HG02759 (cell line): Measurements from ENCODE around the gene DEFB121.
"Not testable (repeated sequence)": the region's sequence is repeated elsewhere in the genome, so short reads cannot be mapped to it uniquely, and the experiment has no call there.

Experiments
- ATAC-seq: cut with Tn5 transposase; IDR thresholded peaks from one replicate; pipeline ENCODE4 v1.9.1; 2021; ENCODE audit warnings: mild to moderate bottlenecking, moderate library complexity; ENCODE audit not compliant: unreplicated experiment

The DEFB121 gene, protein sequence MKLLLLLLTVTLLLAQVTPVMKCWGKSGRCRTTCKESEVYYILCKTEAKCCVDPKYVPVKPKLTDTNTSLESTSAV

DNA sequence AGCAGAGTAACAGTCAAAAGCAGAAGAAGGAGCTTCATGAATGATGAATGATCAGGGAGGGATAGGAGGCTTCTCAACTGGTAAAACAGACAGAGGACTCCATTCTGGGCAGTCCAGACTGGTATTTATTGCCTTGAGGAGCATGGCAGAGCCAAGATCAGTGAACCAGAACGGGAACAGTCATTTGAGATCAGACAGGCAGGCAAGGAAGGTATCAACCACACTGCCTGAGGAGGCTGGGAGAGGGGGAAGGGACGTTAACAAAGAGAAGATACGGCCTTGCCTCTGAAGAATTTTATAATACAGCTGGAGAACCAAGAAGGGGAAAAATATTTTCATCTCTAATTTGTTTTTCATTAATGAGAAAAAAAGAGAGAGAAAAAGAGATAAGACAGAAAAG lies at the start of gene DEFB121:
TSS of gene DEFB121 (minus strand) at position 101 of the 400 bp plus-strand sequence. CDS start at position 38, 63 bp downstream.
- no peak for ATAC-seq

DNA sequence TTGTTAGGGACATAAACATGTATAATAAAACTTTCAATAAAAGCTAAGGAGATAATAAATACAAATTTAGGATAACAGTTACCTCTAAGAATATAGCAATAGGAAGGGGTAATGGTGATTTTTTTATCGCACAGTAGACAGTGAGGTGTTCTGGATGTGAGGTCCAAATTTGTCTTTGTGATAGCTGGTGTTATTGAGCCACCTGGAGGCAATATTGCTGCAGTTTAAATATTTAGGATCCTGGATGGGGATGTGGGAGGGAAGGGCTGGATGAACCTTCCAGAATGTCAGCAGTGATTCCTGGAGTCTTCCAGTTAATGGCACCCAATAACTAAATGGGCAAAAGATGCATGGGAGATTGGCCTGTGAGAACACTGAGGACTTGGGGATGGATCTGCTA lies 48.3 kb upstream of the DEFB121 start:
- no peak for ATAC-seq

GRCh38 chr20:31452575-31452974 lies 46.6 kb upstream of the DEFB121 start:
- no peak for ATAC-seq

DNA sequence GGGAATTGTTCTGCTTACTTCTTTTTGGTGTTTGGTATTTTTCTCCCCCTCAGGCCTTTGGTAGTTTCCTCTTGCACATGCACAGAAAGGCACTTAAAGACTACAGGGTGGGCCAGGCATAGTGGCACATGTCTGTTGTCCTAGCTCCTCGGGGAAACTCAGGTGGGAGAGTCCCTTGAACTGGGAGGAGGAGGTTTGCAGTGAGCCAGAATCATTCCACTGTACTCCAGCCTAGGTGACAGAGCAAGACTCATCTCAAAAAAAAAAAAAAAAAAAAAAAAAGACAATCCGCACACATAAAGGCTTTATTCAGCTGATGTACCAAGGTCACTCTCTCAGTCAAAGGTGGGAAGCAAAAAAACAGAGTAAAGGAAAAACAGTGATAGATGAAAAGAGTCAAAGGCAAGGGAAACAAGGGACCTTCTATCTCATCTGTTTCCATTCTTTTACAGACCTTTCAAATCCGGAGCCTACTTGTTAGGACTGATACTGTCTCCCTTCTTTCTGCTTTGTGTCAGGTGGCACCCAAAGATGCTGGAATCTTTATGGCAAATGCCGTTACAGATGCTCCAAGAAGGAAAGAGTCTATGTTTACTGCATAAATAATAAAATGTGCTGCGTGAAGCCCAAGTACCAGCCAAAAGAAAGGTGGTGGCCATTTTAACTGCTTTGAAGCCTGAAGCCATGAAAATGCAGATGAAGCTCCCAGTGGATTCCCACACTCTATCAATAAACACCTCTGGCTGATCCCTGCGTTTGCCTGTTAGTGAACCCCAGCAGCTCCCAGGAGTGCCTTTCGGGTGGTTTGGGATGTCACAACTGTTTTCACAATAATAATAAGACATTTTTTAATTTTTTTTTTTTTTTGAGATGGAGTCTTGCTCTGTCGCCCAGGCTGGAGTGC lies 43.7 kb upstream of the DEFB121 start:
- no peak for ATAC-seq

- ATAC-seq: no peak
Observed at GRCh38 chr20:31446084-31446819, 40.2 kb upstream of the DEFB121 start.

DNA sequence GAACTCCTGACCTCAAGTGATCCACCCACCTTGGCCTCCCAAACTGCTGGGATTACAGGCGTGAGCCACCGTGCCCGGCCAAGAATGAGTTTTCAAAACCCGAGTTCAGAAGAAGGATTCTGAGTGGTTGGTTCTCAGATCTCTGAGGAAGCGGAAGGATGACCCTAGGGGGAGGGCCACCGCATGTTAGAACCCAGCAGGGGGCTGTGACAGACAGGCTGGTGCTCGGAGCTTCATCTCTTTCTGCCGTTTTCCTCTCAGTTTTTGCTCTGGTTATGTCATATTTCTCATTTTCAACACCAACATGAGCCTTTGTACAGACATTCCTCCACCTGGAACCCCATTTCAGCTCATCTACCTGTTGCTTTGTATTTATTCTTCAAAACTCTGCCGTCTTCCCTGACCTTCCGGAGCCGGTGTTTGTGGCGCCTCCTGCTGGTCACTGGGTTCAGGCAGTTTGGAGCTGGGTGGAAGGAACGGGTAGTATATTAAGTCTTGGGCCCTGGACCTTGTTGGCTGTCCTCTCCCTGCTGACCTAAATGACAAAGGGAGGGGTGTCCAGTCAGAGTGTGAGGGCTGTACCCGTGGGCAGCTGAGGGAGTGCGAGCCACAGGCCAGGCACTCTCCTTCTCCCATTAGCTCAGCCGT lies 34.1 kb upstream of the DEFB121 start, which contains the start of gene DEFB123:
TSS of gene DEFB123 (plus strand) at position 621 of the 648 bp plus-strand sequence. CDS start 67 bp downstream, outside the sequence.
- ATAC-seq: no peak

- ATAC-seq: no peak
Observed at GRCh38 chr20:31430568-31431115, 24.6 kb upstream of the DEFB121 start.

GRCh38 chr20:31427576-31427975 lies 21.6 kb upstream of the DEFB121 start:
- not testable (repeated sequence) for ATAC-seq

- not testable (repeated sequence) for ATAC-seq
Observed at GRCh38 chr20:31426891-31427551, 21.0 kb upstream of the DEFB121 start.

DNA sequence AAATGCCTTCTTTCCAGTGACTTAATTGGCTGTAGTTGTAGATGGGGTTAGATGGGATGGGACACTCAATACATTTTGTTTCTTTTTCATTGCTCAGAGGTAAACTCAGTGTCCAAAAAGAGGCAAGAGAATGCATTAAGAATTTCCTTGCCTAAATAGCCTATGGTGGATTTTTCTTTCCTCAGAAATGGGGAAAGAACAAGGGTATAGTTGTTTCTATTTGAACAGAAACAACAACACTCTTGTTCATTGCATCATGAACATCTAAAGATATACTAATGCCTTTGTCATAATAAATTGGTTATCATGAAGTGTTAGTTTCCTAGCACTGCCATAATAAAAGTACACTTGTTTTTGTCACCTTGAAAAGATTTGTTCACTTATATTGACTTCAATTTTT lies 19.8 kb upstream of the DEFB121 start:
- no peak for ATAC-seq

DNA sequence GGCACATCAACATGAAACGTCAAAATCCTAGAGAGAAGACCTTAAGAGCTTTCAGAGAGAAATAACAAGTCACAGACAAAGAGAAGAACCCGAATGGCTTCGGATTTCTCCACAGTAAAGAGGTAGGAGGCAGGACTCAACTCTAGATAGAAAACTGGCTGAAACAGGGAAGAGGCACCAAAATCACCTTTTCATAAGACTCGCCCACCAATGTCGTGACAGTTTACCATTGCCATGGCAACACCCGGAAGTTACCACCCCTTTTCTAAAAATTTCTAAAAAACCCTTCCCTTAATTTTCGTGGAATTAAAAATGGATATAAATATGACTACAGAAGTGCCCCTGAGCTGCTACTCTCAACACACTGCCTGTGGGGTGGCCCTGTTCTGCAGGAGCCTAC lies 12.3 kb upstream of the DEFB121 start:
- ATAC-seq: no peak

DNA sequence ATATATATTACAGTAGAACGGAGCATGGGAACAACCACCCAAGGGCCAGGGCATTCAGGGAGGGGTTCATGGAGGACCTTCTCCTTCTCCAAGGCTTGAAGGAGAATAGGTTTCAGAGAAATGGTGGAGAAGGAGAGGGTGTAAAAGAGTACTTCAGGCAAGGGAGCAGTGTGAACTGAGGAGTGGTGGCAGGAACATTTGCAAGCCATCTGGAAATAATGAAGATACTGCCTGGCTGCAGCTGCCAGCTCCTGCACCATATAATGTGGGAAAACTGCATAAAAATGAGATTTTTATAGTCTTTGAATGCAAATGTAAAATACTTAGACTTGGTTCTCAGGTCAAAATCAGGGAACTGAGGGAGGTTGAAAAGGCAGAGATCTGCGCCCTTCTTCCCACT lies 9.6 kb upstream of the DEFB121 start:
- no peak for ATAC-seq

- no peak for ATAC-seq
Observed at GRCh38 chr20:31414381-31414780, 8.4 kb upstream of the DEFB121 start.

- no peak for ATAC-seq
Observed at GRCh38 chr20:31410011-31410410, 4.0 kb upstream of the DEFB121 start.

- ATAC-seq: no peak
Observed at GRCh38 chr20:31403886-31404285, 2.1 kb downstream of the DEFB121 start.

DNA sequence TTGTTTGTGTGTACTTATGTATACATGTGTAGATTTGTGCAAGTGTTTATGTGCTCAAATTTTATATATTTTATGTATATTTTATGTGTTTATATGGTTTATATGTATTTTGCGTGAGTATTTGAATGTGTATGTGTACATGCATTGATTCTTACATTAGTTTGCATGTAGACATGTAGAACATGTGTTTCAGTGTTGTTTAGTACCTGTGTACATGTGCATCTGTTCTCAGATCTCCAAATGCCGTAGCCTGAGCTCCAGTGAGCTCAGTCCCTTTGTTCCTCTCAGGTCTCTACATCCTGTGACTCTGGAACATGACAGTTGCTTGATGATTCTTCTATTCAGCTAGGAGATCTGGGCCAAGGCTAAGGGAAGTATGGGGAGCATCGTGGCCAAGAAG lies 11.1 kb downstream of the DEFB121 start:
- ATAC-seq: no peak

DNA sequence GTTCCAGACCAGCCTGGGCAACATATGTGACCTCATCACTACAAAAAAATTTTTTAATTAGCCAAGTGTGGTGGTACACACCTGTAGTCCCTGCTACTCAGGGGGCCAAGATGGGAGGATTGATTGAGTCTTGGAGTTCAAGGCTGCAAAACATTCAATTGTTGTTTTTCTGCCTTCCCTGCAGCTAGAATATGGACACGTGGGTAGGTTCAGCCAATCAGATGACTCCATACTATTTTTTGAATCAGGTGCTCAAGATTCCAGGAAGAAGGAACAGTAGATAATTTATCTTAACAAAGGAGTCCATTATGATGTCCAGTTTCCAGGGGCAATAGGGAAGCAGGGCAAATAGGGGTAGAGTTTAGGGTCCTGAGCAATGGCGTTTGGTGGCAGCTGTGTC lies 13.2 kb downstream of the DEFB121 start:
- ATAC-seq: no peak

DNA sequence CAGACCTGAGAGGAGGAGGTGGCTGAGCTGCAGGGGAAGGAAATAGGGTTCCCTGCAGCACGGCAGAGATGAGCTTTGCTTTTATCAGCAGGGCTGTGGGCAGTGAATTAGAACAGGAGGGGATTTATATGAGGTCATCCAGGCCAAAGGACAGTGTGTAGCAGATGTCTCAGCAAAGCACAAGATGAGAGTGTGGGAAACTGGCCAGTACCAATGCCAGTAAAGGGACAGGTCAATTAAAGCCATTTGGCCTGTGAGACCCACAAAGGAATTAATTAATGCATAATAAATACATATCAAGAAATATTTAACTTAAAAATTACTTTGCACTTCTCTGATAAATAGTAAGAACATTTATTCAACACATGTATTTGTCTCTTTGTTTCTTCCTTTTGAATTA lies 15.5 kb downstream of the DEFB121 start, which contains the start of gene DEFB119:
TSS of gene DEFB119 (minus strand) at position 101 of the 400 bp plus-strand sequence. CDS start 107 bp downstream, outside the sequence.
- no peak for ATAC-seq

DNA sequence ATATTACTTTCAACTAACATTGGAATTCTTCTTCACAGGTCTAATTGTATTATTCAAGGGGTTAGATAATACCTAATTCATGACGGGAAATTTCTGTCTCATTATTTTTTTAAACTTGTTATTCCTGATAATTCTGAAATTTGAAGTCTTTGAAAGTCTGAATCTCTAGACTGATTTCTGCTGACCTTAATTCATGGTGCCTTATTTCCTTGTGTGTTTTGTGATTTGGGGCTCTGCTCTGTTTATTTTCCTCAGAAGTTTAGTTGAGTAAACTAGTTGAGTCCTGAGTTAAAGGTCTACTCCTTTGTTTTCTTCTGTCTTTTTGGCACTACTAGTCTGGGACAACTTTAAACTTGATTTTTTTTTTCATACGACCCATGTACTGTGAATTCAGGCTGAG lies 31.7 kb downstream of the DEFB121 start:
- no peak for ATAC-seq

DNA sequence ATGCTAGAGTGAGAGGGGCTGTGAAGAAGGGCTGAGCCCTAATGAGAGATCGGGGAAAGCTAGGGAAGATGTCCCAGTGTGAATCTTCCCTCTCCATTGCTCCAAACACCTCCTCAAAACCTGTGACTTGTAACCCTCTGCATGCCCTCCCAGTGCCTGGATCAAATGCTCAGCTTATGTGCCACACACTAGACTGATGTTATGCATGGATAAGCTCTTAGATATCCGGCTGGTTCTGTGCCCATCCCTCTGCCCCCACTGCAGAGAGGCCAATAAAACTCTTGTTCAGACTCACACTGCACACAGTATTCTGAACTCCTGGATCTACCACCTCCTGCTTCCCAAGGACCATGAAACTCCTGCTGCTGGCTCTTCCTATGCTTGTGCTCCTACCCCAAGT lies 37.7 kb downstream of the DEFB121 start, which contains the start of gene DEFB118:
TSS of gene DEFB118 (plus strand) at position 301 of the 400 bp plus-strand sequence. CDS start at position 351, 50 bp downstream.
- no peak for ATAC-seq
